ENCODE results near the gene PTPRD.

- TF ChIP-seq CTCF (conservative IDR thresholded peaks at IDR 0.05; ENCODE audit: low read length) (no peak), EZH2phosphoT487 (IDR thresholded peaks at IDR 0.05; ENCODE audit: borderline replicate concordance) (no peak)
These were observed 2181.3 kb downstream of the PTPRD start for GRCh38 chr9:8431505-8431904.

Measured in Loucy (cell line).